Stimulated activated CD8-positive, alpha-beta memory T cell treated with anti-CD3 and anti-CD28 coated beads, Interleukin-4, amount 100 ng/mL, for 24 hours (primary cell): Measurements from ENCODE around the gene ODAPH.

Source experiments
- DNase-seq: peaks from one replicate; pipeline ENCODE4 v3.0.0-alpha.2; 2020; ENCODE audit warnings: low read depth

The ODAPH gene

GRCh38 chr4:75544870-75545269 lies 11.0 kb upstream of the ODAPH start:
- DNase-seq: no peak

GRCh38 chr4:75545526-75545925 lies 10.3 kb upstream of the ODAPH start:
- DNase-seq: no peak

GRCh38 chr4:75547647-75548387 lies 8.0 kb upstream of the ODAPH start:
- no peak for DNase-seq

- no peak for DNase-seq
Observed at GRCh38 chr4:75549019-75549418, 6.8 kb upstream of the ODAPH start.

- DNase-seq: no peak
Observed at GRCh38 chr4:75552452-75552851, 3.4 kb upstream of the ODAPH start.

- DNase-seq: no peak
Observed at GRCh38 chr4:75557696-75558095, 1.8 kb downstream of the ODAPH start.

GRCh38 chr4:75561789-75562188 lies 5.9 kb downstream of the ODAPH start:
- no peak for DNase-seq

GRCh38 chr4:75564023-75564422 lies 8.2 kb downstream of the ODAPH start:
- no peak for DNase-seq

GRCh38 chr4:75565481-75565880 lies 9.6 kb downstream of the ODAPH start:
- no peak for DNase-seq

- no peak for DNase-seq
Observed at GRCh38 chr4:75566911-75567310, 11.0 kb downstream of the ODAPH start.

GRCh38 chr4:75567725-75568124 lies 11.9 kb downstream of the ODAPH start:
- no peak for DNase-seq

GRCh38 chr4:75584067-75584466 lies 28.2 kb downstream of the ODAPH start:
- DNase-seq: no peak

- no peak for DNase-seq
Observed at GRCh38 chr4:75593393-75593792, 37.5 kb downstream of the ODAPH start.

- no peak for DNase-seq
Observed at GRCh38 chr4:75596061-75596460, 40.2 kb downstream of the ODAPH start.

- DNase-seq: no peak
Observed at GRCh38 chr4:75598390-75598789, 42.5 kb downstream of the ODAPH start.

GRCh38 chr4:75599647-75600046 lies 43.8 kb downstream of the ODAPH start:
- no peak for DNase-seq

GRCh38 chr4:75605928-75606327 lies 50.1 kb downstream of the ODAPH start:
- DNase-seq: no peak

GRCh38 chr4:75612306-75612705 lies 56.4 kb downstream of the ODAPH start:
- no peak for DNase-seq
